SK-N-SH (cell line): ENCODE results near the gene CATSPERE. TPM values are rescaled to one million over a fixed set of nuclear protein-coding genes. Genes with fewer than 3 reads are reported as not detected.
"Not testable (repeated sequence)": the region's sequence is repeated elsewhere in the genome, so short reads cannot be mapped to it uniquely, and the experiment has no call there.

Experiments used
- CTCF ChIA-PET: fragments of 300-600, 350-600 bp; formaldehyde crosslinking; extraction: SDS; loops from one replicate; lab custom pipeline; 2021; lab: Yijun Ruan, JAX
- POLR2A ChIA-PET: fragments of 350-600 bp; sonication (Branson Sonifier 250); formaldehyde crosslinking; extraction: SDS; loops from one replicate; lab custom pipeline; 2020; ENCODE audit warnings: antibody characterized with exemption, inconsistent platforms; lab: Yijun Ruan, JAX
- DNase-seq: peaks from one replicate; pipeline ENCODE4 v3.0.0; 2012
- H2AFZ ChIP-seq: fragments of 200-600 bp; sonication (generic); 2 replicates; pipeline ENCODE4 v1.8.1; 2016; ENCODE audit warnings: antibody characterized with exemption, mild to moderate bottlenecking, low read depth
- H3F3A ChIP-seq: fragments of 200-600 bp; sonication (generic); replicated peaks from 2 replicates; pipeline ENCODE3; 2016; ENCODE audit warnings: antibody characterized with exemption, mild to moderate bottlenecking; ENCODE audit not compliant: insufficient read depth
- H3K27ac ChIP-seq, 2 experiments: fragments of 200-500 bp in 1 of 2; fragments of 200-600 bp in 1 of 2; sonication (Bioruptor generic) in 1 of 2; sonication (generic), shearing (Covaris generic) in 1 of 2; 2 replicates each; pipeline versions ENCODE4 v1.5.1 to v1.6.1; 2014 to 2016; ENCODE audit warnings: low read depth in 2 of 2, inconsistent platforms in 1 of 2, low read length in 1 of 2, mild to moderate bottlenecking in 1 of 2, mixed read lengths in 1 of 2
- H3K27me3 ChIP-seq: fragments of 200-600 bp; sonication (generic), shearing (Covaris generic); 2 replicates; pipeline ENCODE4 v1.6.1; 2016; ENCODE audit warnings: mixed run types; ENCODE audit not compliant: insufficient read depth
- H3K36me3 ChIP-seq, 2 experiments: fragments of 200-500 bp in 1 of 2; fragments of 200-600 bp in 1 of 2; sonication (Bioruptor generic) in 1 of 2; sonication (generic) in 1 of 2; replicated peaks in 1 of 2; 2 replicates each; pipeline versions ENCODE3 to v1.5.1; 2014 to 2016; ENCODE audit warnings: low read length in 1 of 2, mild to moderate bottlenecking in 1 of 2; ENCODE audit not compliant: insufficient read depth in 2 of 2, control insufficient read depth in 1 of 2
- H3K4me1 ChIP-seq, 2 experiments: fragments of 200-500 bp in 1 of 2; fragments of 200-600 bp in 1 of 2; sonication (Bioruptor generic) in 1 of 2; sonication (generic), shearing (Covaris generic) in 1 of 2; 2 replicates each; pipeline versions ENCODE4 v1.5.1 to v1.6.1; 2014 to 2016; ENCODE audit warnings: low read depth in 1 of 2, low read length in 1 of 2, mixed run types in 1 of 2; ENCODE audit not compliant: insufficient read depth in 2 of 2, control insufficient read depth in 1 of 2
- H3K4me2 ChIP-seq: fragments of 200-600 bp; sonication (generic), shearing (Covaris generic); 2 replicates; pipeline ENCODE4 v1.6.1; 2017; ENCODE audit warnings: mixed run types
- H3K4me3 ChIP-seq, 2 experiments: fragments of 200-500 bp in 1 of 2; fragments of 200-600 bp in 1 of 2; sonication (Bioruptor generic) in 1 of 2; sonication (generic), shearing (Covaris generic) in 1 of 2; 2 replicates each; pipeline versions ENCODE4 v1.5.1 to v1.8.1; 2014 to 2016; ENCODE audit warnings: low read depth in 2 of 2, inconsistent platforms in 1 of 2, low read length in 1 of 2, mild to moderate bottlenecking in 1 of 2, mixed read lengths in 1 of 2, moderate library complexity in 1 of 2
- H3K79me2 ChIP-seq: fragments of 200-600 bp; sonication (generic); 2 replicates; pipeline ENCODE4 v1.8.1; 2017; ENCODE audit warnings: mild to moderate bottlenecking; ENCODE audit not compliant: insufficient read depth
- H3K9ac ChIP-seq: fragments of 200-600 bp; sonication (generic); 2 replicates; pipeline ENCODE4 v1.6.1; 2017; ENCODE audit warnings: mixed run types
- H3K9me2 ChIP-seq: fragments of 200-600 bp; sonication (generic); 2 replicates; pipeline ENCODE4 v1.6.1; 2017; ENCODE audit warnings: mixed run types
- H3K9me3 ChIP-seq: fragments of 200-600 bp; sonication (generic); 2 replicates; pipeline ENCODE4 v1.6.1; 2017; ENCODE audit warnings: mixed run types, mild to moderate bottlenecking, moderate library complexity
- H4K20me1 ChIP-seq: fragments of 200-600 bp; sonication (generic); 2 replicates; pipeline ENCODE4 v1.6.1; 2017; ENCODE audit warnings: mild to moderate bottlenecking, mixed run types; ENCODE audit not compliant: insufficient read depth
- CTCF ChIP-seq: fragments of 200-600 bp; sonication (generic); IDR thresholded peaks from 2 replicates; pipeline ENCODE4 v1.6.1; 2017; ENCODE audit warnings: antibody characterized with exemption, mild to moderate bottlenecking, moderate library complexity
- FOSL2 ChIP-seq: IDR thresholded peaks from 2 replicates; pipeline ENCODE4 v1.4.0; 2012; ENCODE audit warnings: low read depth, mild to moderate bottlenecking, moderate library complexity, borderline replicate concordance
- FOXJ3 ChIP-seq: sonication (generic); formaldehyde crosslinking; IDR thresholded peaks from 2 replicates; pipeline ENCODE4 v1.5.1; 2020; ENCODE audit warnings: mild to moderate bottlenecking, missing genetic modification reagents
- GABPA ChIP-seq: IDR thresholded peaks from 2 replicates; pipeline ENCODE4 v1.4.0; 2012; ENCODE audit warnings: low read depth, mild to moderate bottlenecking
- IRF3 ChIP-seq: fragments of 150-350 bp; IDR thresholded peaks from 2 replicates; pipeline ENCODE4 v1.6.1; 2016; ENCODE audit warnings: mild to moderate bottlenecking, low read depth, low read length
- MAX ChIP-seq: IDR thresholded peaks from 2 replicates; pipeline ENCODE4 v1.4.0; 2012; ENCODE audit warnings: low read depth
- MEF2A ChIP-seq: IDR thresholded peaks from 2 replicates; pipeline ENCODE4 v1.4.0; 2012; ENCODE audit warnings: low read depth, borderline replicate concordance
- MXI1 ChIP-seq: IDR thresholded peaks from 2 replicates; pipeline ENCODE4 v1.6.1; 2012; ENCODE audit warnings: mild to moderate bottlenecking, low read depth, low read length, improper control_type of control experiment
- RAD21 ChIP-seq: IDR thresholded peaks from 2 replicates; pipeline ENCODE4 v1.6.1; 2012; ENCODE audit warnings: mild to moderate bottlenecking, low read length
- RXRA ChIP-seq: IDR thresholded peaks from 2 replicates; pipeline ENCODE4 v1.4.0; 2012; ENCODE audit warnings: low read depth, mild to moderate bottlenecking, borderline replicate concordance
- SIN3A ChIP-seq: IDR thresholded peaks from 2 replicates; pipeline ENCODE4 v1.6.1; 2012; ENCODE audit warnings: low read depth, mild to moderate bottlenecking, low read length, moderate library complexity, borderline replicate concordance
- SMC3 ChIP-seq: IDR thresholded peaks from 2 replicates; pipeline ENCODE4 v1.6.1; 2012; ENCODE audit warnings: low read depth, low read length, improper control_type of control experiment
- TCF12 ChIP-seq: IDR thresholded peaks from 2 replicates; pipeline ENCODE4 v1.4.0; 2012
- ZBTB33 ChIP-seq: IDR thresholded peaks from 2 replicates; pipeline ENCODE4 v1.4.0; 2012; ENCODE audit warnings: low read depth, borderline replicate concordance
- WGBS: methylation state at CpG from one replicate; pipeline ENCODE4 v1.1.6; 2017; ENCODE audit warnings: low lambda C conversion rate; 5-methylcytosine and 5-hydroxymethylcytosine counted together
- polyA plus RNA-seq, 3 experiments: library from polyadenylated mRNA; depleted of rRNA; stranded (reverse); fragments of >200 nt; gene quantifications; 2 replicates each; pipeline ENCODE4 v1.2.3, GENCODE V29; 2012

The CATSPERE gene
- polyA plus RNA-seq, 1 of the 3 experiments (the other 2 are of a cell fraction): 0.30 TPM

GRCh38 chr1:244496186-244496585 lies 35.1 kb downstream of the CATSPERE start:
- H3F3A ChIP-seq: no peaks in the 10 kb centered on the region
- H3K36me3 ChIP-seq: no peaks in the 10 kb centered on the region
- H3K27ac ChIP-seq: no peak overlapping the region
- H3K9me3 ChIP-seq: no peaks in the 10 kb centered on the region
- no peak for DNase-seq
- no peaks in the 10 kb centered on the region for H3K4me1 ChIP-seq
- H3K4me3 ChIP-seq: no peak overlapping the region
- no peaks in the 10 kb centered on the region for H3K9me2 ChIP-seq
- no peak overlapping the region for H2AFZ ChIP-seq
- POLR2A ChIA-PET: no interaction called here
- no peak overlapping the region for H3K4me2 ChIP-seq
- 71% methylated on average over 1 of the region's 1 CpG for WGBS
- TF ChIP-seq FOSL2: no peak
- CTCF ChIA-PET: no interaction called here
- H3K27me3 ChIP-seq: no peaks in the 10 kb centered on the region
- no peaks in the 10 kb centered on the region for H3K79me2 ChIP-seq
- H3K9ac ChIP-seq: no peak overlapping the region
- no peaks in the 10 kb centered on the region for H4K20me1 ChIP-seq

- Histone ChIP-seq H3K9me2 (no peaks in the 10 kb centered on the region), H3F3A (no peaks in the 10 kb centered on the region), H3K9ac (no peak overlapping the region), H3K79me2 (no peaks in the 10 kb centered on the region), H3K4me3 (no peak overlapping the region), H3K36me3 (no peaks in the 10 kb centered on the region), H3K27ac (no peak overlapping the region), H4K20me1 (no peaks in the 10 kb centered on the region), H3K27me3 (no peaks in the 10 kb centered on the region), H3K9me3 (no peaks in the 10 kb centered on the region), H2AFZ (no peak overlapping the region), H3K4me1 (no peaks in the 10 kb centered on the region), H3K4me2 (no peak overlapping the region)
- CTCF ChIA-PET: no interaction called here
- no peak for DNase-seq
- POLR2A ChIA-PET: no interaction called here
- TF ChIP-seq RAD21 (no peak), SMC3 (no peak), IRF3 (no peak), ZBTB33 (no peak), FOXJ3 (no peak), MXI1 (no peak), MAX (no peak), MEF2A (no peak), GABPA (no peak), CTCF (no peak), RXRA (no peak), SIN3A (no peak), TCF12 (no peak)
- WGBS: 19% methylated on average over 1 of the region's 1 CpG
Observed at GRCh38 chr1:244497805-244498204, 36.7 kb downstream of the CATSPERE start.

- H3K36me3 ChIP-seq, H3K4me1 ChIP-seq, POLR2A ChIA-PET, H3K9ac ChIP-seq, H3K27me3 ChIP-seq, H3K27ac ChIP-seq, H3K9me2 ChIP-seq, H3K4me2 ChIP-seq, H3K9me3 ChIP-seq, H2AFZ ChIP-seq, H3K79me2 ChIP-seq, CTCF ChIA-PET, DNase-seq, H3K4me3 ChIP-seq, H4K20me1 ChIP-seq, H3F3A ChIP-seq: not testable (repeated sequence)
- WGBS: 36% methylated on average over 2 of the region's 2 CpGs
Observed at GRCh38 chr1:244499484-244499883, 38.4 kb downstream of the CATSPERE start.

- H4K20me1 ChIP-seq, H3K79me2 ChIP-seq, POLR2A ChIA-PET, H2AFZ ChIP-seq, H3K27ac ChIP-seq, H3F3A ChIP-seq, H3K9me2 ChIP-seq, H3K4me3 ChIP-seq, CTCF ChIA-PET, DNase-seq, H3K36me3 ChIP-seq, H3K4me1 ChIP-seq, H3K9ac ChIP-seq, H3K27me3 ChIP-seq, H3K9me3 ChIP-seq, H3K4me2 ChIP-seq: not testable (repeated sequence)
- WGBS: 11% methylated on average over 4 of the region's 4 CpGs
Observed at GRCh38 chr1:244500515-244500914, 39.4 kb downstream of the CATSPERE start.
